ENCODE measurements around the gene DZANK1. TPM values are rescaled to one million over a fixed set of nuclear protein-coding genes. Genes with fewer than 3 reads are reported as not detected.
A peak's percentile ranks its signal among the peaks of the same experiment; 100 is the strongest.
"Not testable (repeated sequence)": the region's sequence is repeated elsewhere in the genome, so short reads cannot be mapped to it uniquely, and the experiment has no call there.

The DZANK1 gene
- total RNA-seq, 3 donors from 2014 or later (not counting 1 experiment from before 2014, with no cell fraction given), result 2.7 to 5.7 (median 3.7) TPM

DNA sequence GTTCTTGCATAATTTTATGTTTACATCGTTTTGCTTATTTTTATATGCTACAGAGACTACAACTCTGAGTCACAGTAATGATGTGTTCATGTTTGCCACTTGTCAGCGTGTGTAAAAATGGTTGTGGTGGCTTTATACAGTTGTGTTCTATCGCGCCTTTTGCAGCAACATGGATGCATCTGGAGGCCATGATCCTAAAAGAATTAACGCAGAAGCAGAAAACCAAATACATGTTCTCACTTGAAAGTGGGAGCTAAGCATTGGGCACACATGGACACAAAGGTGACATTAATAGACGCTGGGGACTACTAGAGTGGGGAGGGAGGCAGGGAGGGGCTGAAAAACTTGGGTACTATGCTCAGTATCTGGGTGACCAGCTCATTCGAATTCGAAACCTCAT is 39.9 kb upstream of the DZANK1 start:
- 83% methylated on average over 6 of the region's 8 CpGs for WGBS (ENCODE audit: insufficient coverage)
- ATAC-seq, result no peak
- no peaks in the 10 kb centered on the region for H3K9me3 Mint-ChIP-seq
- H3K36me3 Mint-ChIP-seq, result no peaks in the 10 kb centered on the region
- H3K4me3 Mint-ChIP-seq, result peak overlapping the region; percentile 100
- intact Hi-C loops (cut with micrococcal nuclease), result loop anchor here (1.0 to 10.0 kb wide), 8 partner anchors 39 to 1711 kb away; partner anchors contain the start of genes DTD1, DZANK1, KAT14 and MGME1
- H3K4me3 ChIP-seq (ENCODE audit: low read length), result peak overlapping the region; percentile 77
- H3K36me3 ChIP-seq (ENCODE audit: control insufficient read depth, insufficient read depth, low read length), result peaks cover 12% of the 10 kb centered on the region
- H3K27ac ChIP-seq (ENCODE audit: low read length), result peak overlapping the region; percentile 99
- TF ChIP-seq, protein P1, sequence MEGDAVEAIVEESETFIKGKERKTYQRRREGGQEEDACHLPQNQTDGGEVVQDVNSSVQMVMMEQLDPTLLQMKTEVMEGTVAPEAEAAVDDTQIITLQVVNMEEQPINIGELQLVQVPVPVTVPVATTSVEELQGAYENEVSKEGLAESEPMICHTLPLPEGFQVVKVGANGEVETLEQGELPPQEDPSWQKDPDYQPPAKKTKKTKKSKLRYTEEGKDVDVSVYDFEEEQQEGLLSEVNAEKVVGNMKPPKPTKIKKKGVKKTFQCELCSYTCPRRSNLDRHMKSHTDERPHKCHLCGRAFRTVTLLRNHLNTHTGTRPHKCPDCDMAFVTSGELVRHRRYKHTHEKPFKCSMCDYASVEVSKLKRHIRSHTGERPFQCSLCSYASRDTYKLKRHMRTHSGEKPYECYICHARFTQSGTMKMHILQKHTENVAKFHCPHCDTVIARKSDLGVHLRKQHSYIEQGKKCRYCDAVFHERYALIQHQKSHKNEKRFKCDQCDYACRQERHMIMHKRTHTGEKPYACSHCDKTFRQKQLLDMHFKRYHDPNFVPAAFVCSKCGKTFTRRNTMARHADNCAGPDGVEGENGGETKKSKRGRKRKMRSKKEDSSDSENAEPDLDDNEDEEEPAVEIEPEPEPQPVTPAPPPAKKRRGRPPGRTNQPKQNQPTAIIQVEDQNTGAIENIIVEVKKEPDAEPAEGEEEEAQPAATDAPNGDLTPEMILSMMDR (IDR thresholded peaks at IDR 0.05), result no peak
- peak overlapping the region; percentile 100 for H3K27ac Mint-ChIP-seq
- H3K27me3 ChIP-seq (ENCODE audit: control insufficient read depth, insufficient read depth, low read length), result peaks cover 3% of the 10 kb centered on the region
- H3K4me1 Mint-ChIP-seq, result peaks cover 38 to 42% of the 10 kb centered on the region in 2 donors
- peaks cover 18% of the 10 kb centered on the region for H3K4me1 ChIP-seq (ENCODE audit: control insufficient read depth, insufficient read depth, low read length)
- no peaks in the 10 kb centered on the region for H3K9me3 ChIP-seq (ENCODE audit: control insufficient read depth, insufficient read depth, low read length)
- H3K27me3 Mint-ChIP-seq (ENCODE audit: low read depth in 2 of 2), result peaks cover 14 to 19% of the 10 kb centered on the region in 2 donors
- no peak for DNase-seq

DNA sequence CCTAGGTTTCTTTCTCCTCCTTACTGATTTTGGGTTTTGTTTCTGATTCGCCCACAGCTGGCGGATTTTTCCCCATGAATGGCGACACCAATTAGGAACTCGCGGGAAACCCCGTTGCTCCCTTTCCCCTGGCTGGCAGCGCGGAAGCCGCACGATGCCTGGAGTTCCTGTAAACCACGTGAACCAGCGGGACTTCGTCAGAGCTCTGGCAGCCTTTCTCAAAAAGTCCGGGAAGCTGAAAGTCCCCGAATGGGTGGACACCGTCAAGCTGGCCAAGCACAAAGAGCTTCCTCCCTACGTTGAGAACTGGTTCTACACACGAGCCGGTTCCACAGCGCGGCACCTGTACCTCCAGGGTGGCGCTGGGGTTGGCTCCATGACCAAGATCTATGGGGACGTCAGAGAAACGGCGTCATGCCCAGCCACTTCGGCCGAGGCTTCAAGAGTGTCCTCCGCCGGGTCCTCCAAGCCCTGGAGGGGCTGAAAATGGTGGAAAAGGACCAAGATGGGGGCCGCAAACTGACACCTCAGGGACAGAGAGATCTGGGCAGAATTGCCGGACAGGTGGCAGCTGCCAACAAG is 37.7 kb upstream of the DZANK1 start:
- H3K27ac Mint-ChIP-seq, result no peak overlapping the region
- Histone ChIP-seq H3K4me1 (ENCODE audit: control insufficient read depth, insufficient read depth, low read length) (peaks cover 18% of the 10 kb centered on the region), H3K27ac (ENCODE audit: low read length) (no peak overlapping the region), H3K27me3 (ENCODE audit: control insufficient read depth, insufficient read depth, low read length) (peaks cover 3% of the 10 kb centered on the region), H3K4me3 (ENCODE audit: low read length) (no peak overlapping the region), H3K9me3 (ENCODE audit: control insufficient read depth, insufficient read depth, low read length) (no peaks in the 10 kb centered on the region), H3K36me3 (ENCODE audit: control insufficient read depth, insufficient read depth, low read length) (no peaks in the 10 kb centered on the region)
- intact Hi-C loops (cut with micrococcal nuclease), result loop anchor here (5.0 to 10.0 kb wide), 5 partner anchors 83 to 1713 kb away; partner anchors contain the start of genes DTD1, KAT14, MGME1 and PET117
- H3K4me3 Mint-ChIP-seq, result no peak overlapping the region
- H3K27me3 Mint-ChIP-seq (ENCODE audit: low read depth in 2 of 2), result peaks cover 14 to 22% of the 10 kb centered on the region in 2 donors
- no peak for DNase-seq
- H3K4me1 Mint-ChIP-seq, result peaks cover 27 to 29% of the 10 kb centered on the region in 2 donors
- 76% methylated on average over 31 of the region's 31 CpGs for WGBS (ENCODE audit: insufficient coverage)
- no peaks in the 10 kb centered on the region for H3K9me3 Mint-ChIP-seq
- ATAC-seq, result no peak
- TF ChIP-seq, protein P1 (IDR thresholded peaks at IDR 0.05), result no peak
- H3K36me3 Mint-ChIP-seq, result no peaks in the 10 kb centered on the region

DNA sequence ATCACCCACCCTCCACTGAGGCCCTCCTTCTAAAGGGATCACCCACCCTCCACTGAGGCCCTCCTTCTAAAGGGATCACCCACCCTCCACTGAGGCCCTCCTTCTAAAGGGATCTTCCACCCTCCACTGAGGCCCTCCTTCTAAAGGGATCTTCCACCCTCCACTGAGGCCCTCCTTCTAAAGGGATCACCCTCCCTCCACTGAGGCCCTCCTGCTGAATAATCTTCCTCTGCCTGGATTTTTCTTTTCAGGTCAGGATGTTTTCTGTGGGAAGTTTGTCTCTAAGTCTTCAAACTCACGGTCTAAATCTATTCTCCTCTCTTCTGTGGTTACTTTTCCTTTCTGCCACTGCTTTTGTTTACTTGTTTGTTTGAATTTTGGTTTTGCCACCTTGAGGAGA is 34.8 kb upstream of the DZANK1 start:
- not testable (repeated sequence) for H3K27ac Mint-ChIP-seq; H3K4me1 Mint-ChIP-seq; H3K36me3 Mint-ChIP-seq; H3K27ac ChIP-seq (ENCODE audit: low read length); ATAC-seq; DNase-seq; H3K9me3 Mint-ChIP-seq; H3K4me3 Mint-ChIP-seq; H3K4me3 ChIP-seq (ENCODE audit: low read length); H3K4me1 ChIP-seq (ENCODE audit: control insufficient read depth, insufficient read depth, low read length); H3K9me3 ChIP-seq (ENCODE audit: control insufficient read depth, insufficient read depth, low read length); H3K36me3 ChIP-seq (ENCODE audit: control insufficient read depth, insufficient read depth, low read length); H3K27me3 ChIP-seq (ENCODE audit: control insufficient read depth, insufficient read depth, low read length)
- H3K27me3 Mint-ChIP-seq (ENCODE audit: low read depth in 2 of 2), result peaks cover 14 to 22% of the 10 kb centered on the region in 2 donors
- WGBS (ENCODE audit: insufficient coverage), result no CpG with 5 or more reads among the region's 1 CpG
- intact Hi-C loops (cut with micrococcal nuclease), result loop anchor here (10.0 kb wide), 1 partner anchor 367 kb away; the partner anchor contains the start of genes KAT14 and PET117

DNA sequence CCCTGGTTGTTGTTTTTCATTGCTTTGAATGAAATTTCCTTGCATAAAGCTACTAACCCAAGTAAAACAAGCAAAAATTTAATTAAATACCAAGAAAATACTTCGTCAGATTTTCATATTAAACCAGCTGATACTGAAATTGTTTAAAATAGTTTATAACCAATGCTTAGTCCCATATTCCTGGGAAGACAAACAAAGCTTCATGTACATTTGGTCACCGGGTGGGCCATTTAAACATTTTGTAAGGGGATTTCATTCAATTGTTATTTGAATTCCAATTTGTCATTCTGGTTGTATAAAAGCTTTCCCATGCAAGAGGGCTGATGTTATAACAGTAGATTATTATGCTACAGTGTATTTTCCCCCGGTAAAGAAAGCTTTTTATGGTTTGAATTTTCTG is 30.8 kb upstream of the DZANK1 start:
- Histone ChIP-seq H3K4me1 (ENCODE audit: control insufficient read depth, insufficient read depth, low read length) (peaks cover 11% of the 10 kb centered on the region), H3K27ac (ENCODE audit: low read length) (peak overlapping the region; percentile 68), H3K27me3 (ENCODE audit: control insufficient read depth, insufficient read depth, low read length) (no peaks in the 10 kb centered on the region), H3K9me3 (ENCODE audit: control insufficient read depth, insufficient read depth, low read length) (no peaks in the 10 kb centered on the region), H3K36me3 (ENCODE audit: control insufficient read depth, insufficient read depth, low read length) (peaks cover 3% of the 10 kb centered on the region), H3K4me3 (ENCODE audit: low read length) (peak overlapping the region; percentile 97)
- peaks cover 16% of the 10 kb centered on the region in 2 donors for H3K4me1 Mint-ChIP-seq
- WGBS (ENCODE audit: insufficient coverage), result 100% methylated on average over 1 of the region's 3 CpGs
- H3K27ac Mint-ChIP-seq, result peak overlapping the region; percentile 78 to 89
- peaks cover 8 to 11% of the 10 kb centered on the region in 2 donors for H3K27me3 Mint-ChIP-seq (ENCODE audit: low read depth in 2 of 2)
- TF ChIP-seq, protein P1 (IDR thresholded peaks at IDR 0.05), result no peak
- ATAC-seq (no peak), DNase-seq (no peak)
- H3K36me3 Mint-ChIP-seq, result peaks cover 5% of the 10 kb centered on the region
- peak overlapping the region; percentile 94 for H3K4me3 Mint-ChIP-seq
- intact Hi-C loops (cut with micrococcal nuclease), result no loop called here
- no peaks in the 10 kb centered on the region for H3K9me3 Mint-ChIP-seq

All from natural killer cell (primary cell).